Panc1 (cell line): ENCODE measurements around the gene ARL15.

Source experiments
- POLR2AphosphoS5 ChIP-seq: IDR thresholded peaks from 2 replicates; pipeline ENCODE4 v1.6.1; 2012; ENCODE audit warnings: mild to moderate bottlenecking, low read depth, low read length, moderate library complexity
- SIN3A ChIP-seq: IDR thresholded peaks from 2 replicates; pipeline ENCODE4 v1.6.1; 2012; ENCODE audit warnings: low read depth, mild to moderate bottlenecking, low read length, moderate library complexity, borderline replicate concordance; ENCODE audit not compliant: insufficient read depth
- TF ChIP-seq, protein P1 (sequence below): fragments of 450-650 bp; IDR thresholded peaks from 2 replicates; pipeline ENCODE4 v1.5.1; 2017; ENCODE audit warnings: mild to moderate bottlenecking
- TF ChIP-seq, protein P2 (sequence below), 2 experiments: IDR thresholded peaks; 2 replicates each; pipeline ENCODE4 v1.6.1; 2011 to 2012; ENCODE audit warnings: low read depth in 2 of 2, control low read depth in 1 of 2, low read length in 1 of 2, mild to moderate bottlenecking in 1 of 2, moderate library complexity in 1 of 2; ENCODE audit not compliant: insufficient read depth in 1 of 2

DNA sequence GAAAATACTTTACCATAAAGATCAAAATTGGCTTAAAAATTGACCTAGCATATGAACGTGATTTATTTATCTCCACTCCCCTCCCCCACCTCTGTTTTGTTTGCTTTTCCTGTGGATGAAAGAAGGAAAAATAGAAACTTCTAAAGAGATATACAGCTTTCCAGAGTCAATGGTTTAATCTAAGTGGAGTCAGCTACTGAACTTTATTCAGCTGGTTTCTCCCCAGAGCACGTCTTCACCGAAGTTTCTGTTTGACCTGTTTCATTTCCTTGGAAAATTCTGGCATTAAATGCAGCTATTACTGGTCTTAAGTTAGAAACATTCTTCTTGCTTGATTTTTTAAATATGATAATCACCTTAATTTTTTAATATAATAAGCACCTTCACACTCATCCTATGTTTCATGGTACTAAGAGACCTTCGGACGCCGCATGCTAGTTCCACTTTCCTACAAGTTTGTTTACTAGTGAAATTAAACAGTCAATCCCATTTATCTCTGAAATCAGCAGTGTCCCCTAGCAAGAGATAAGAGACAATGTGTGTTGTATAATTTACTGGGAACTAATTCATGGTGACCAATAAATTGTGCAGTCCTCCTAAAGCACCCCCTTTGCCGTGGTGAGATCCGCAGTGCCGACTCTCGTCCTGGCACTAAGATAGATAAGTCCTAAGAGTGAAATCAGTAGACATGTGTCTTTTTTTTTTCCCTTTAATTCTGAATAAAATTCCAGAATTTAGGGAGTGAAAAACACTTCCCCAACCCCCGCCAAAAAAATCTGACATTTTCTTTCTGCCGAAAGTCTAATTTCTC, 89.9 kb downstream of the ARL15 start:
- TF ChIP-seq SIN3A (no peak), POLR2AphosphoS5 (no peak)
- TF ChIP-seq, protein P1, sequence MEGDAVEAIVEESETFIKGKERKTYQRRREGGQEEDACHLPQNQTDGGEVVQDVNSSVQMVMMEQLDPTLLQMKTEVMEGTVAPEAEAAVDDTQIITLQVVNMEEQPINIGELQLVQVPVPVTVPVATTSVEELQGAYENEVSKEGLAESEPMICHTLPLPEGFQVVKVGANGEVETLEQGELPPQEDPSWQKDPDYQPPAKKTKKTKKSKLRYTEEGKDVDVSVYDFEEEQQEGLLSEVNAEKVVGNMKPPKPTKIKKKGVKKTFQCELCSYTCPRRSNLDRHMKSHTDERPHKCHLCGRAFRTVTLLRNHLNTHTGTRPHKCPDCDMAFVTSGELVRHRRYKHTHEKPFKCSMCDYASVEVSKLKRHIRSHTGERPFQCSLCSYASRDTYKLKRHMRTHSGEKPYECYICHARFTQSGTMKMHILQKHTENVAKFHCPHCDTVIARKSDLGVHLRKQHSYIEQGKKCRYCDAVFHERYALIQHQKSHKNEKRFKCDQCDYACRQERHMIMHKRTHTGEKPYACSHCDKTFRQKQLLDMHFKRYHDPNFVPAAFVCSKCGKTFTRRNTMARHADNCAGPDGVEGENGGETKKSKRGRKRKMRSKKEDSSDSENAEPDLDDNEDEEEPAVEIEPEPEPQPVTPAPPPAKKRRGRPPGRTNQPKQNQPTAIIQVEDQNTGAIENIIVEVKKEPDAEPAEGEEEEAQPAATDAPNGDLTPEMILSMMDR, result no peak
- TF ChIP-seq, protein P2, sequence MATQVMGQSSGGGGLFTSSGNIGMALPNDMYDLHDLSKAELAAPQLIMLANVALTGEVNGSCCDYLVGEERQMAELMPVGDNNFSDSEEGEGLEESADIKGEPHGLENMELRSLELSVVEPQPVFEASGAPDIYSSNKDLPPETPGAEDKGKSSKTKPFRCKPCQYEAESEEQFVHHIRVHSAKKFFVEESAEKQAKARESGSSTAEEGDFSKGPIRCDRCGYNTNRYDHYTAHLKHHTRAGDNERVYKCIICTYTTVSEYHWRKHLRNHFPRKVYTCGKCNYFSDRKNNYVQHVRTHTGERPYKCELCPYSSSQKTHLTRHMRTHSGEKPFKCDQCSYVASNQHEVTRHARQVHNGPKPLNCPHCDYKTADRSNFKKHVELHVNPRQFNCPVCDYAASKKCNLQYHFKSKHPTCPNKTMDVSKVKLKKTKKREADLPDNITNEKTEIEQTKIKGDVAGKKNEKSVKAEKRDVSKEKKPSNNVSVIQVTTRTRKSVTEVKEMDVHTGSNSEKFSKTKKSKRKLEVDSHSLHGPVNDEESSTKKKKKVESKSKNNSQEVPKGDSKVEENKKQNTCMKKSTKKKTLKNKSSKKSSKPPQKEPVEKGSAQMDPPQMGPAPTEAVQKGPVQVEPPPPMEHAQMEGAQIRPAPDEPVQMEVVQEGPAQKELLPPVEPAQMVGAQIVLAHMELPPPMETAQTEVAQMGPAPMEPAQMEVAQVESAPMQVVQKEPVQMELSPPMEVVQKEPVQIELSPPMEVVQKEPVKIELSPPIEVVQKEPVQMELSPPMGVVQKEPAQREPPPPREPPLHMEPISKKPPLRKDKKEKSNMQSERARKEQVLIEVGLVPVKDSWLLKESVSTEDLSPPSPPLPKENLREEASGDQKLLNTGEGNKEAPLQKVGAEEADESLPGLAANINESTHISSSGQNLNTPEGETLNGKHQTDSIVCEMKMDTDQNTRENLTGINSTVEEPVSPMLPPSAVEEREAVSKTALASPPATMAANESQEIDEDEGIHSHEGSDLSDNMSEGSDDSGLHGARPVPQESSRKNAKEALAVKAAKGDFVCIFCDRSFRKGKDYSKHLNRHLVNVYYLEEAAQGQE (IDR thresholded peaks at IDR 0.05; ENCODE audit: insufficient read depth in 1 of 2, low read depth in 2 of 2, low read length in 1 of 2), result no peak
